Smooth muscle cell (in vitro differentiated cells): ENCODE results near the gene TMEM156. TPM values are rescaled to one million over a fixed set of nuclear protein-coding genes. Genes with fewer than 3 reads are reported as not detected.

Source experiments
- DNase-seq: peaks from one replicate; lab custom pipeline; 2025; ENCODE audit not compliant: unreplicated experiment; lab: John Stamatoyannopoulos, UW
- H2AFZ ChIP-seq: fragments of 200-600 bp; sonication (generic); 2 replicates; pipeline ENCODE4 v1.6.0; 2016; ENCODE audit warnings: antibody characterized with exemption, low read depth, mild to moderate bottlenecking
- H3F3A ChIP-seq: fragments of 200-600 bp; sonication (generic); 2 replicates; pipeline ENCODE4 v1.6.0; 2017; ENCODE audit warnings: antibody characterized with exemption, low read depth
- H3K27ac ChIP-seq: fragments of 200-600 bp; sonication (generic); 2 replicates; pipeline ENCODE4 v1.5.1; 2016; ENCODE audit warnings: low read depth, mild to moderate bottlenecking
- H3K27me3 ChIP-seq: fragments of 200-600 bp; sonication (generic); 2 replicates; pipeline ENCODE4 v1.6.1; 2016; ENCODE audit warnings: low read depth, mild to moderate bottlenecking
- H3K36me3 ChIP-seq: fragments of 200-600 bp; sonication (generic); 2 replicates; pipeline ENCODE4 v1.5.1; 2016; ENCODE audit warnings: low read depth
- H3K4me1 ChIP-seq: fragments of 200-600 bp; sonication (generic); 2 replicates; pipeline ENCODE4 v1.5.1; 2016; ENCODE audit warnings: low read depth
- H3K4me2 ChIP-seq: fragments of 200-600 bp; sonication (generic); 2 replicates; pipeline ENCODE4 v1.6.0; 2016; ENCODE audit warnings: mild to moderate bottlenecking
- H3K4me3 ChIP-seq: fragments of 200-600 bp; sonication (generic); 2 replicates; pipeline ENCODE4 v1.5.1; 2016; ENCODE audit warnings: mild to moderate bottlenecking
- H3K79me2 ChIP-seq: fragments of 200-600 bp; sonication (generic); 2 replicates; pipeline ENCODE4 v1.6.0; 2016; ENCODE audit warnings: low read depth, mild to moderate bottlenecking
- H3K9ac ChIP-seq: fragments of 200-600 bp; sonication (generic); 2 replicates; pipeline ENCODE4 v1.6.0; 2016; ENCODE audit warnings: low read depth
- H3K9me3 ChIP-seq: fragments of 200-600 bp; sonication (generic); replicated peaks from 2 replicates; pipeline ENCODE4 v1.5.1; 2016; ENCODE audit warnings: low read depth
- H4K20me1 ChIP-seq: fragments of 200-600 bp; sonication (generic); 2 replicates; pipeline ENCODE4 v1.6.0; 2016; ENCODE audit warnings: low read depth
- WGBS: methylation state at CpG from one replicate; pipeline ENCODE4 v1.1.7; 2016; ENCODE audit warnings: low lambda C conversion rate; 5-methylcytosine and 5-hydroxymethylcytosine counted together
- polyA plus RNA-seq: library from polyadenylated mRNA; unstranded; fragments of >200 nt; fragmentation: Nextera tagmentation; extraction: Ambion mirVana; gene quantifications from 2 replicates; pipeline ENCODE4 v1.2.1, GENCODE V29; 2016
- total RNA-seq: library from RNA; depleted of rRNA; stranded (reverse); fragments of >200 nt; gene quantifications from 2 replicates; pipeline ENCODE4 v1.2.3, GENCODE V29; 2014
- TF ChIP-seq, protein P1 (sequence below): fragments of 200-600 bp; sonication (generic); IDR thresholded peaks from 2 replicates; pipeline ENCODE4 v1.5.1; 2017; ENCODE audit warnings: borderline replicate concordance, mild to moderate bottlenecking, antibody characterized with exemption; ENCODE audit not compliant: insufficient read depth, poor library complexity, severe bottlenecking

TMEM156 gene
- total and polyA plus RNA-seq, 2 experiments from 2014 or later: 0.04 TPM; not detected in 1

DNA sequence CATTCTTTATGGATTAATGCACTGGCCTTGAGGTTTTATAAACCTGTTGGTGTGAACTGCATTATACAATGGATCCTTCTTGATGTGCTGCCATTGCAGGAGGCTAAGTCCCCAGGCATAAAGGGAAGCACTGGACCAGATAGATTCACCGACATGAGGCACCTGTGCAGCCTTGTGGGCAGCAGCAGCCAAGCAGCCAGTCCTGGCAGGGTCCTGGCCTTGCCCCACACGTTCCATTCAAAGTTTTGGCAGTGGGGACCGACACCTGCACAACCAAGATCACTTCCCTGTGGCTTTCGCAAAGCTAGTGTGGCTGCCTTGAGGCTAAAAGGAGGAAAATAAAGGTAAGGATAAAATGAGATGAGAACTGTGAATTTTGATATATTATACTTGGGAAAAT, 53.1 kb downstream of the TMEM156 start:
- H3K79me2 ChIP-seq: no peaks in the 10 kb centered on the region
- H3K36me3 ChIP-seq: no peaks in the 10 kb centered on the region
- TF ChIP-seq, protein P1, sequence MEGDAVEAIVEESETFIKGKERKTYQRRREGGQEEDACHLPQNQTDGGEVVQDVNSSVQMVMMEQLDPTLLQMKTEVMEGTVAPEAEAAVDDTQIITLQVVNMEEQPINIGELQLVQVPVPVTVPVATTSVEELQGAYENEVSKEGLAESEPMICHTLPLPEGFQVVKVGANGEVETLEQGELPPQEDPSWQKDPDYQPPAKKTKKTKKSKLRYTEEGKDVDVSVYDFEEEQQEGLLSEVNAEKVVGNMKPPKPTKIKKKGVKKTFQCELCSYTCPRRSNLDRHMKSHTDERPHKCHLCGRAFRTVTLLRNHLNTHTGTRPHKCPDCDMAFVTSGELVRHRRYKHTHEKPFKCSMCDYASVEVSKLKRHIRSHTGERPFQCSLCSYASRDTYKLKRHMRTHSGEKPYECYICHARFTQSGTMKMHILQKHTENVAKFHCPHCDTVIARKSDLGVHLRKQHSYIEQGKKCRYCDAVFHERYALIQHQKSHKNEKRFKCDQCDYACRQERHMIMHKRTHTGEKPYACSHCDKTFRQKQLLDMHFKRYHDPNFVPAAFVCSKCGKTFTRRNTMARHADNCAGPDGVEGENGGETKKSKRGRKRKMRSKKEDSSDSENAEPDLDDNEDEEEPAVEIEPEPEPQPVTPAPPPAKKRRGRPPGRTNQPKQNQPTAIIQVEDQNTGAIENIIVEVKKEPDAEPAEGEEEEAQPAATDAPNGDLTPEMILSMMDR: no peak
- H3K4me3 ChIP-seq: no peak overlapping the region
- H3F3A ChIP-seq: peaks cover 11% of the 10 kb centered on the region
- no peak for DNase-seq
- H4K20me1 ChIP-seq: no peaks in the 10 kb centered on the region
- H3K4me2 ChIP-seq: no peak overlapping the region
- no peak overlapping the region for H3K27ac ChIP-seq
- peaks cover under 1% of the 10 kb centered on the region for H3K4me1 ChIP-seq
- H3K9me3 ChIP-seq: no peaks in the 10 kb centered on the region
- H3K9ac ChIP-seq: no peak overlapping the region
- 90% methylated on average over 4 of the region's 4 CpGs for WGBS
- no peaks in the 10 kb centered on the region for H3K27me3 ChIP-seq
- no peak overlapping the region for H2AFZ ChIP-seq

DNA sequence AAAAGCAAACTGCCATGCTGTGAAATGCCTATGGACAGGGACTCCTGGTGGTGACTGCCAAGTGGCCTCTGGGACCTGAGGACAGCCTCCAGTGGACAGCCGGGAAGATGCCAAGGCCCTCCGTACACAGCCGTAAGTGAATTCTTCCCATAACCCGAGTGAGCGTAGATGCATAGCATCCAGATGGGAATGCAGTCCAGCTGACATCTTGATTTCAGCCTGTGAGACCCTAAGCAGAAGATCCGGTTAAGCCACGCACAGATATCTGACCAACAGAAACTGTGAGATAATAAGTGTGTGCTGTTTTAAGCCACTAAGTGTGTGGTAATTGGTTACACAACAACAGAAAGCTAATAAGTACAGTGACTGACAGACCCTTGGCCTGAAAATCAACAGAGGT, 55.9 kb downstream of the TMEM156 start:
- H3K4me1 ChIP-seq: no peaks in the 10 kb centered on the region
- H3K27me3 ChIP-seq: no peaks in the 10 kb centered on the region
- no peak overlapping the region for H3K4me2 ChIP-seq
- peak overlapping the region; percentile 26 for H2AFZ ChIP-seq
- no peaks in the 10 kb centered on the region for H3K9me3 ChIP-seq
- TF ChIP-seq, protein P1: no peak
- no peak for DNase-seq
- H3K9ac ChIP-seq: no peak overlapping the region
- H3K36me3 ChIP-seq: no peaks in the 10 kb centered on the region
- no peaks in the 10 kb centered on the region for H3K79me2 ChIP-seq
- H4K20me1 ChIP-seq: no peaks in the 10 kb centered on the region
- H3K27ac ChIP-seq: no peak overlapping the region
- no peaks in the 10 kb centered on the region for H3F3A ChIP-seq
- WGBS: 32% methylated on average over 7 of the region's 7 CpGs
- H3K4me3 ChIP-seq: no peak overlapping the region

DNA sequence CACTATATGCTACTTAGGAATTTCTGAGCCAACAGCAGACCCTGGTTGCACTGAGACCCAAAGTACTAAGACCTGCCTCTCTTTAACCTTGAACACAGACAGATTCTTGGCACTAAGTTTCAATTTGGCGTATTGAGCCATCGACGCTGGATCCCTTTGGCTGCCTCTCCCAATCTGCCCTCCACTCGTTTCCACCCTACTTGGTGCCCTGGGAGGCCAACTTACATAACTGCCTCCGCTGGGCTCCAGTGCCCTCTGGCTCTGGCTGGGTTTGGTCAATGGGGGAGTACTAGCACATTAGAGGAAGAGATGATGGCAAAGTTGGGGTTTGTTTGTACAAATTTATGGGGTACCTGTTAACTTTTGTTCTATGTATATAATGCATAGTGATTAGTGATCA, 63.5 kb downstream of the TMEM156 start:
- Histone ChIP-seq H3K9ac (no peak overlapping the region), H4K20me1 (no peaks in the 10 kb centered on the region), H3K36me3 (no peaks in the 10 kb centered on the region), H3K4me3 (no peak overlapping the region), H3K9me3 (no peaks in the 10 kb centered on the region), H3K27ac (peak overlapping the region; percentile 98), H3K4me2 (no peak overlapping the region), H3K79me2 (no peaks in the 10 kb centered on the region), H3K4me1 (no peaks in the 10 kb centered on the region), H3K27me3 (no peaks in the 10 kb centered on the region), H2AFZ (no peak overlapping the region), H3F3A (peaks cover 4% of the 10 kb centered on the region)
- TF ChIP-seq, protein P1: no peak
- WGBS: 96% methylated on average over 5 of the region's 5 CpGs
- DNase-seq: no peak
